HG03354 (cell line): ENCODE data around the gene TBC1D3B.
"Not testable (repeated sequence)": the region's sequence is repeated elsewhere in the genome, so short reads cannot be mapped to it uniquely, and the experiment has no call there.

Experiments used
- ATAC-seq: cut with Tn5 transposase; IDR thresholded peaks from one replicate; pipeline ENCODE4 v1.9.1; 2021; ENCODE audit warnings: mild to moderate bottlenecking; ENCODE audit not compliant: unreplicated experiment, poor library complexity, severe bottlenecking

The TBC1D3B gene

DNA sequence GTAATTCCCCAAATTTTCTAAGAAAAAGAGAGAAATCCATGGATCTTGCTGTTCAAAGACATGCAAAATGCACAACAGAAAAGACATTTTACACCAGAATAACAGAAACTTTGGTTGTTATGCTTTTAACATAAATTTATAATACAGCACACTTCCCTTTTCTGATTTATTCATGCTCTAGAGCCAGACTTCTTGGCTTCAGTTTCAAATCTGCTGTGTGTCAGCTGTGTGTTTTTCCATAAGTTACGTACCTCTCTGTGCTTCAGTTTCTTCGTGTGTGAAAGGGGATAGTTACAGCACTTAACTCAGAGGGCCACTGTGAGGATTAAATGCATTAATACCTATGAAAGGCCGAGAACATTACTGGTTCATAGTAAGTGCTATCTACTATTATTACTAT, 26.9 kb upstream of the TBC1D3B start:
- no peak for ATAC-seq

DNA sequence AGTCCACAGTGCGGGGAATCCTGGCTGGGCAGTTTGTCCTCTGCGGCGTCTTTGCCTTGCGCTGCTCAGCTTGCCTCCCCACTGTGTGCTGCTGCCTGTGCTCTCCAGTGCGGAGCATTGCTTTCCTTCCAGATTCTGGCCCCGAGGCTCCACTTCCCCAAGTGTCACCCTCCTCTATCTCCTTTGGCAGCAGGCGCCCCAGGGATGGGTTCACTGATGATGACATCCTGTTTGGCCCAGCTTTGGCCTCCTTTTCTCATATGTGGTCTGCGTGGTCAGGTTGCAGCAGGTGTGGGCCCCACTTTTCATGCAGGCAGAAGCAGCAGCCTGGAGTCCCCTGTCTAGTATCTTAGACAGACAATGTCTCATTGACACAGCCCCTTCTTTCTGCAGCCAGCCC, 25.1 kb upstream of the TBC1D3B start:
- peak; percentile 28 for ATAC-seq

DNA sequence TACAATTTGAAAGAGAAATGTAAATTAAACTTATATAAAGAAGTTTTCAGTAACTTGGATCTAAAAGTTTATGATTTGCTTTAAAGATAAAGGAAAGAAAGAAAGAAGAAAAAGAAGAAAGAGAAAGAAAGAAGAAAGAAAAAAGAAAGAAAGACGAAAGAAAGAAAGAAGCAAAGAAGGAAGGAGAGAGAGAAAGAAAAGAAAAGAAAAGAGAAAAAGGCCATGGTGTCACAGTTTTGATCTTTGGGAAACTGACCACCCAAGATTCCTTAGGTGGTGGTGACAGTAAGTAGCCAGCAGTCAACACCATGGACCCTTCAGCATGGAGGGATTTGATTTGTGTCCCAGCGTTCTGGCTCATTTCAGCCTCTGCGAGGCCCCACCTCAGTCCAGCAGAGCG, 24.7 kb upstream of the TBC1D3B start:
- ATAC-seq: not testable (repeated sequence)

DNA sequence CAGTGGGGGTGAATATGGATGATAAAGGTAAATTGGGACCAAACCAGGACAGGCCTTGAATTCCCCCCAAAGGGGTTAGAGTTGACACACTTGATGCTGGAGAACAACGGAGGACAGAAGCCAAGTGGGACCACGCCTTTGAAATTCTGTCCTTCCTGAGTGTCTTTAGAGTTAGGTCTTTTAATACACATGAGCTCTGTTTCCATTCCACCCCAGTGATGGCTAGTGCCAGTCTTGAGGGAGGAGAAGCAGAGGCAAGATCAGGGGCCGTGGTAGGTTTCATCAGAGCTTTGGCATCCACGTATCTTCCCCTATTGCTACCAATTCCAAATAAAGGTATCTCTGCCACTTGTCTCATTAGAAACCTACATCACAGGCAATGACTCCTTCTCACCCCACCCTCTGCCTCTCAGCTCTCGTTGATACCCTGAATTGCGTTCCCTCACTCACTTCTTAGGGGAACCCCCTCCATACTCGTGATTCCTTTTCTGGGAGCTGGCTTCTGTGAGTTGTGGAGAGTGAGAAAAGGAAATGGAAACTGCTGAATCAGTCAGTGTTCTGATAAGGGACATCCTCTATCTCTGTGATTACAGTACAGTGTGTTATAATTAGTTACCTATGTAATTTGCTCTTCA, 22.5 kb upstream of the TBC1D3B start:
- peak; percentile 25 for ATAC-seq

DNA sequence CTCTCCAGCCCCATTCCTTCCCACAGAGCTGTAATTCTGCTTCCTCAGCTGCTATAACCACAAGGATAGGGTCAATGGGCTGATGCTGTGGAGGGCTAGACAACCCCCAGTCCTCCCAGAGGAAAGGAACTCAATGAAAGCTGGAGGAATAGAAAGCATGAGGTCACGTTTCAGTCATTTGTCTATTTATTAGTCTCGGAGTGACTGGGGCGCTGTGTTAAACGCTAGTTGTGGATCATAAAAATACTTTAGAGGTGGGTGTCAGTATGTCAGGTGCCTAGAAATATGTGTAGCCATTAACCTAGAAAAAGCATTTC, 20.9 kb upstream of the TBC1D3B start:
- peak; percentile 27 for ATAC-seq

DNA sequence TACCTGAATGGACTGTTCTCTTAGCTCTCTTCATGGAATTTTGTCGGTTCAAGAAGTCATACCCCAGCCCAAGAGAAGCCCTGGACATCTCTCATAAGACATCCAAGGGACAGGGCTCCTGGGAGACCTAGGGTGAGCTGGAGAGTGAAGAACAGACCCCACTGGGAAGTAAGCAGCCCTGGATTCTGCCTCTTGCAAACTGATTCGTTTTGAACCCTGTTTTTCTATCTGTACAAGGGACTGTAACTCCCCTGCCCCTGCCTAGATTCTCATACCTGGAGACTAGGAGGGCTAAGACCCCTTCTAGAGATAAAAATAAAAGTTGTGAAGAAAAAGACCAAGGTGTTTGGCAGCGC, 19.7 kb upstream of the TBC1D3B start:
- ATAC-seq: no peak

DNA sequence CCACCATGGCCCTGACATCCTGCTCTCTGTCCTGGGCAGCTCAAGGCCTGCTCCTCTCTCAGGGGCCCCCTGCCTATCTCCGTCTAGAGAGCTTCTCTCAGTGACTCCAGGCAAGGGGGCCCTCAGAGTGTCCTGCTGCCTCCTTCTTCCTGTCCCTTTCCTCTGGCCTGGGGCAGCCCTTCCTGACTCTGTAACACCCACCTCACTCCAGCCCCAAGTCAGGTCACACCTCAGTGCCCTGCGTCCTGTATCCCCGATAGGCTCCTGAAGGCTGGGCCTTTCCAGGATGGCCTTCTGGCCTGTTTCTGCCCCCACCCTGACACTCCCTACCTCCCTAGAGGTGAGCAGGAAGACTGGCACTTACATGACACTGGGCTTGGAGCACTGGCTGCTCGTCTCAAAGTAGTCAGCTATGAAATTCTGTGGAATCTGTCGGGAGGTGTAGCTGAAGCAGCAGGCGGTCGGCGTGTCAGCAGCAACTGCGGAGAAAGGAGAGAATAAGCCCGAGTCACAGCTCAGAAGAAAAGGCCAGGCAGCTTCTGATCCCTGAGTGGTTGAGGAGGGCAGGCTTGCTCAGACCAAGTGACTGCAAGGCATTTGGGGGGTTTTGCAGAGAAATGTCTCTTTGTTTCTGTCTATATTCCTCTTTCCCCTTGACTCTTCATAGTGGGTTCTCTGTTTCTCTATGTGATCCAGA, 19.1 kb upstream of the TBC1D3B start:
- ATAC-seq: no peak

DNA sequence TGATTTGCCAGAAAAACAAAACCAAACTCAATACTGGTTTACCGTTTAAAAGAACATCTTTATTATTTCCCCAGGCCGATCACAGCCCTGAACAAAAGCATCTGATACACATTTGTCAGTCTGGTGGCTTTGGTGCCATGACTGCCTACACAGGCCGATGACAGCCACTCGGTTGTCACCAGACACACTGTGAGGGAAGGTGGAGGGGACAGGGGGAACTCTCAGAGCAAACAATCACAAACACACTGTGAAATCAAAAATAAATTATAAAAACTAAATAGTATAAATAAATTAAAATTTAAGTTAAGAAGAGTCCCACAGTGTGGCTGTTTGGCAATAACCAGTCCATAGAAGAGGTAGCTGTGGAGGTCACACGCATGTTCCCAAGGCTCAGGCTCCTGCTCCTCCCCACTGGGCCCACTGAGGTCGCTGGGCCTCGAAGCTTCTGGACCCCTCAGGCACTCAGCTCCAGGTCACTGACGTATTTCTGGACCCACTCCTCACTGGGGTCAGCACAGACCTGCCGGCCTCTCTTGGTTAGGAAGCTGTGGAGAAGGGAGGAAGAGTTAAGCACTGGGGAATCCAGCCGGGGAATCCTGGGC, 18.5 kb upstream of the TBC1D3B start:
- ATAC-seq: not testable (repeated sequence)

DNA sequence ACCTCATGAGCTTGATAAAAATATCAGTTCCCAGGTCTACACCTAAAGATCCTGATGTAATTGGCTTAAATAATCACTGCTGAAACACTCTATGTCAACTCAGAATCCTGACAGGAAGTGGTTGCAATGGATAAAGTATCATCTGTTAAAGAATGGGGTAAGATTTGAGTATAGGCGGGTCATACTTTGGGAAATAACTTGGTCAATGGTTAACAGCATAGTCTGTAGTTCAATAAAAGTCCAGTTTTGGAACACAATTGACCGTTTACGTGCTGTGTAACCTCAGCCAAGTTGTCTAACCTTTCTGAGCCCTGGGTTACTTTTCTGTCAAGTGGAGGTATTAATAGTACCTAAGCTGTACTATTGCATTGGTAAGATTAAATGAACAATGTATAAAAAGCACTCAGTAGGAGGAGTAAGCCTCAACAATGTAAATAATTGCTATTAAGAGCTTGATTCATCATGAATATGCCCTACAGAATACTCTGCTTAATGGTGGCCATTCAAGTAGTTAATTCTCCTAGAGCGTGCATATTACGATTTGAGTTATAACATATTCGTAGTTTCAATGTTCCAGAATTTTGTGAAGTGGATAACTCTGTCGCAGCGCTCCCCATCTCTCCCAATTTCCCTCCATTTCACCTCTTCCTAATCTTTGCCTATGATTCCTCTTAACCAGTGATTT, 17.9 kb upstream of the TBC1D3B start:
- ATAC-seq: not testable (repeated sequence)

DNA sequence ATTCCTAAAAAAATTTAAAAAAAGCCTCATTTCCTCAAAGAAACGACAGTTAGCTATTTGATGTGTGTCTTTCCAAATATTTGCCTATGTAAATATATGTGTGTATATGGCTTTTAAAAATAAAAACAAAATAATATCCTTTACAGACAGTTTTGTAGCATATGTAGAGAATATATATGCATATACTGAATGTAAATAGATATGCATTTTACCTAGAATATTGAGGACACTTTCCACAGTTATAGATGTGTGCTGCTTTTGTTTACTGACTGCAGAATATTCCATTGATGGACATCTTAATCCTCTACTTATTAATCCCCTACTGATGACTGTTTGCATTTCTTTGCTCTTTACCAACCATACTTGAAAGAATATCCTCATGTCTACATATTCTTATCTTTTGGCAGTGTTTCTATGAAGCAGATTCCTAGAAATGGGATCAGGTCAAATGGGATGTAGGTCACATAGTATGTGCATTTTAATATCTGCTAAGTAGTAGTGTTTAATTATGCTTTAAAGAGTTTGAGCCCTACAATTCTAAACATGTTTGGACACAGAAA, 16.9 kb upstream of the TBC1D3B start:
- ATAC-seq: no peak

DNA sequence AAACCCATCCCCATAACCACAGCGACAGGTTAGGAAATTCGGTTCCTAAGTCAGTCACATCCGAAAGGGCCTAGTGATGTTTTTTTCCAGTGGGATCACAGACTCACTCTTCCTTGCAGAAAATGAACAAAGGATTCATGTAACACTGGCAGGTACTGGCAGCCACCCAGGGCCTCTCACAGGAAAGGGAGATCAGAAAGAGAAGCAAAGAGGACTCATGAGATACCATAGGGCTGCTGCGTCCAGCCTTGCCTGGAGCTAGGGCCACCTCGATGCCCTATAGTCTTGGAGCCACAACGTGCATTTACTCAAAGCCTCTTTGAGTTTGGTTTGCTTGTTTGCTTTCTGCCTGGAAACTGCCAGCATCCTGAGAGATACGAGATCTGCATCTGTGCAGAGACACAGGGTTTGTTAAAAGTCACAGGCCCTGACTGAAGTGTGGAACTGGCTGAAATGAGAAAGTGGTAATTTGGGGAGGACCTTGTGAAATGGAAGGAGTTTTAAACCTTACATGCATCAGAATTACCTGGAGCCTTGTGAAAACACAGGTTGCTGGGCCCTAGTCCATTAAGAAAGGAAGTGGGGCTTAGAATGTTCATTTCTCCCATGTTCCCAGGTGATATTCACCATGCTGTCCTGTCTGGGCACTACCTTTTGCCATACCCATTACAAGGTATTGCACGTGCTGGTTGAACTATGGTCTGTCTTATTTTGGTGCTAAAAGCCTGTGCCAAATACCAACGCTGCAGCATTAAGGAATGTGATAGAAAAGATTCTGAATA, 14.3 kb upstream of the TBC1D3B start:
- ATAC-seq: not testable (repeated sequence)

DNA sequence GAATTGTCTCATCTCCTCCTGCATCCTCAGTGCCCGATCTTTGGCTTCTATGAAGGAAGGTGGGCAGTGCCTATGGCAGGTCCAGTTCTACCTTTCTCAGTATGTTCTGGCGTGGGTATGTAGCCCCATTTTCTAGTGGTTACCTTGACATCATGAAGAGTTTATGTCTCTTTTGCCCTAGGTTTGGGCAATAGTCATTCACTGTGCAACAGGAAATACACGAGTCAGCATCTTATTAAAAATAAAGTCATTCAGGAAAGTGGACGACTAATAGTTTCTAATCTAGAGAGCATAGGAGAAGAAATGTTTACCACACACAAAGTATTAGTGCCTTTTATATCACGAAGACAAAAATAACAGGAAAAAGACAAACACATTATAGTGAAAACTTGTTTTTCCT, 13.6 kb upstream of the TBC1D3B start:
- ATAC-seq: not testable (repeated sequence)

DNA sequence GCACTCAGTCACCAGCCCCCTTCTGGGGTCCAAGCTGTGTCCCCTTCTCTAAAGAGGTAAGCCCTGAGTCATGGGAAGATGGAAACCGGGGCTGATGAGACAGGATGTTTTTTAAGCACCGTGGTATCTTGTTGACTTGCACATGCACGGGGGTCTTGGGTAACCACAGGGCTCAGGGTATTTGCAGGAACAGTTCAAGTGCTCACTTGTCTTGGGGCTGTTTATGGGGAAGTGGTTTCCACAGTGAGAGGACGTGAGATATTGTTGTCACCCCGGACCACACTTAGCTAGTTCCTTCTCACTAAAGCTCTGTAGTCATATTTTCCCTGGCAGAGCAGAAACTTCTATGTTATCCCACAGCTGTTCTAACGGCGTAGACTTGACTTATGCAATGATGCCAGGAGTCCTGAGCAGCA, 12.5 kb upstream of the TBC1D3B start:
- peak; percentile 68 for ATAC-seq

DNA sequence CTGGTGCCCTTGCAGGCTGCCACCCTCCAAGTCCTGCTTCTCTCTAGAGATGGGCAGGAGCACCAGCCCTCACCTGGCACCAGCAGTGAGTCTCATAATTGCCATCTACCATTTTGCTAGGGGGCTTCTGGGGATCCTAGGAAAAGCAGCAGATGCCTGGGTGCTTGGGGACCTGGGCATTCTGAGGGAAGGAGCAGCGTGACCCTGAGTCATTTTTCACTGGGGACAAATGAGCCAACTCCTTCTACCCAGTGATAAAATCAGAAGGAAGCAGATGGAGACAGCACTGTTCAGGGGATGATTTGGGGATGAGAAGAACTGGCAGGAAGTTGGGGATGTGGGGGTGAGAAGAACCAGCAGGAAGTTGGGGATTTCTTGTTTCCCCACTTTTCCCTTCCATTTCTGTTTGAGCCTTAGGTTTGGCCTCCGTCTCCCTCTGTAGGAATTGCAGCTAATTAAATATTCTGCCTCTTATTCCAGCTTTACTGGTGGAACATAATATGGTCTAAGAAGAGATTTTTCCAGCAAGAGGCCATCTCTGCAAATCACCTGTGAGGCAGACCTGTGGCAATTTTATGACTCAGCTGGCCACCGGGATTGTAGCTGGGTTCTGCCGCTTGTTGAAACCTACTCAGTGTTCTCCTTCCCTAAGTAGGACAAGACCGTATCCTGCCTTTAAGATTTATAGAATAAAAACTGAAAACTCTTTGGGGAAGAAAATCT, 11.7 kb upstream of the TBC1D3B start:
- ATAC-seq: not testable (repeated sequence)

DNA sequence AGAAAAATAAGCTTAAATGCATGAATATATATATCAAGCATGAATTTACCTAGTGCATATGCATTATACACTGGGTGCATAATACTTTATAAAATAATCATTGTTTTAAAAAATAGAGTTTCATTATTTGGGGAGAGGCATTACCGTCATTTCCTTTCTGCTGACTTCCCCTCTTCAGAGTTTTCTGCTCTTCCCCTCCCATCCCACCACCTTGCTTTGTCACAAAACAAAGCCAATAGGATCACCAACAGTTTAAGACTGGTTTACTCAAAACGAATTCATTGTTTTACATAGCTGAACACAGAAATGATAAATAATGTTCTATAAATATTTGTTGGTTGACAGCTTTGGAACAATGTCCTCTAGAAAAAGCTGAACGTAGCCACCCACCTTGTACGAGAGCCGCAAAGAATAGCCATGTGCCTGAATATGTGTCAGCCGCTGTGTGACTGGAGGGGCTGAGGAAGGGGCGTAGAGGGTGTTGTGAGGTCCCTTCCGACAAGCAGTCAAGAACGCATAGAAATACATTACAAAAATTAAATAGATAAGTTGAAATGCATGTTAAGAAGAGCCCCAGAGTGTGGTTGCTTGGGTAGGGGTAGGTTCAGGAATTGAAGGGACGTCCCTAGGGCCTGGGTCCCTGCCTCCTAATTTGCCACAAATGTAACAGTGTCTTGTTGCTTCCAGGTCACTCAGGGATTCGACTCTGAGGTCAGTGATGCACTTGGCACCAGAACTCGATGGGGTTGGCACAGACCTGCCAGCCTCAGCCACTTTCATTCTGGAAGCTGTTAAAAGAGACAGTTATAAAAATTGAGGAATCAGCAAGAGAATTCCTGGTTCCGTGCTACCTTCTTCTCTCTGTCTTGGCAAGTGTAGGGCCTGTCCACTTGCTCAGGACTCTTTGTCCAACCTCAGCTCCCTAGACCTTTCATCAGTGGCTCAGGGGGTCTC, 10.7 kb upstream of the TBC1D3B start:
- ATAC-seq: not testable (repeated sequence)

DNA sequence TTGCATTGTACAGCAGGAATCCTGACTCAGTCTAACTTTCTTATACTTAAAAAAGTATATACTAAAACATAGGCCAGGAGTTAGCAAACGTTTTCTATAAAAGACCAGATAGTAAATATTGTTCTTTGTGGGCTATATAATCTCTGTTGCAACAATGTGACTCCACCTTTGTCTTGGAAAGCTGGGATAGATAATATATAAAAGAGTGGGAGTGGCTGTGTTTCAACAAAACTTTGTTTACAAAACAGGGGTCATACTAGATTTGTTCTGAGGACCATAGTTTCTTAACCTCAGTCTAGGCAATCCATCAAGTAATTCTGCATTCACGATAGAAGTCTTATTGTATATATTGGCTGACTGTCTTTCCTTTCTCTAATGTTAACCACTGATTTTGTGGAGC, 9.0 kb upstream of the TBC1D3B start:
- ATAC-seq: no peak

DNA sequence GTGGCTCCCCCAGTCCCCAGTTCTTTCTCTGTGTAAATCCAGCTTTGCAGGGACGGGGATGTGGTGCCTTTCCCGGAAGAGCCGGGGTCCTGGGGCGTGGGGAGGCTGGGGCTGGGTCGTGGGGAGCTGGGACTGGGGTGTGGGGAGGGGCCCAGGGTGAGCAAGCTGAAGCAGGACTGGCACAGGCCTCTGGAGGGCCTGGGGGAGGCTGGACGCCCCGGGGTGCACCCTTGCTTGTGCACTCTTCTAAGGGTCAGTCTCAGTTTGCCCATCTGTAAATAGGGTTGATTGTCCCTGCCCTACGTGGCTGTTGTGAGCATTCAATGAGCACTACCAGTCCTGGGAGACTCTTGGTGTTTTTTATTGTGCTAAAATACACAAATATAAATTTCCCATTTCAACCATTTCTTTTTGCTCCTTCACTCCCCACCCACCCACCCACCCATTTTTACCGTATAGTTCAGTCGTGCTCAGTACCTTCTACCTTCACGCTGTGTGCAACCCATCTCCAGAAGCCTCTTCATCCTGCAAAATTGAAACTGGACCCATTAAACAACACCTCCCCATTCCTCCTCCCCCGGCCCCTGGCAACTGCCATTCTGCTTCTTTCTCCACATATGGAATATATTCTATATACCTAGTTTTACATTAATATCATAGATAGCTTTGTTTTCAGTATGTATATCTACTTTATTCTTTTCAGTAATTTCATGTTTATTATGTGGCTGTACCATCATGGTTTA, 7.8 kb upstream of the TBC1D3B start:
- ATAC-seq: no peak
